Neural crest cell (in vitro differentiated cells): ENCODE measurements around the gene HOXA3. TPM values are rescaled to one million over a fixed set of nuclear protein-coding genes. Genes with fewer than 3 reads are reported as not detected.

Experiments used
- DNase-seq: peaks from one replicate; pipeline ENCODE4 v3.0.0; 2021; ENCODE audit warnings: low read depth, mixed read lengths, low spot score
- H3K27ac Mint-ChIP-seq: one replicate; pipeline ENCODE4 v1.8.0; 2021; ENCODE audit warnings: mild to moderate bottlenecking, mixed read lengths; ENCODE audit not compliant: unreplicated experiment
- H3K27me3 Mint-ChIP-seq: 2 replicates; pipeline ENCODE4 v1.8.0; 2021; ENCODE audit warnings: low read depth, mild to moderate bottlenecking, mixed read lengths
- H3K36me3 Mint-ChIP-seq: 2 replicates; pipeline ENCODE4 v1.8.0; 2021; ENCODE audit warnings: low read depth, mild to moderate bottlenecking, mixed read lengths
- H3K4me1 Mint-ChIP-seq: 2 replicates; pipeline ENCODE4 v1.8.0; 2021; ENCODE audit warnings: mixed read lengths
- H3K4me3 Mint-ChIP-seq: one replicate; pipeline ENCODE4 v1.8.0; 2021; ENCODE audit warnings: mild to moderate bottlenecking, mixed read lengths
- H3K9me3 Mint-ChIP-seq: 2 replicates; pipeline ENCODE4 v1.8.0; 2021; ENCODE audit warnings: mixed read lengths
- total RNA-seq: library from RNA; stranded (reverse); gene quantifications from 2 replicates; pipeline ENCODE4 v1.2.1, GENCODE V29; 2021
- TF ChIP-seq, protein P1 (sequence below): fragments of 200-600 bp; sonication (generic); conservative IDR thresholded peaks from 2 replicates; pipeline ENCODE4 v1.5.0; 2021; ENCODE audit warnings: antibody characterized with exemption, mild to moderate bottlenecking

Gene HOXA3
- total RNA-seq, 1 donor from 2014 or later = 10.6 TPM

DNA sequence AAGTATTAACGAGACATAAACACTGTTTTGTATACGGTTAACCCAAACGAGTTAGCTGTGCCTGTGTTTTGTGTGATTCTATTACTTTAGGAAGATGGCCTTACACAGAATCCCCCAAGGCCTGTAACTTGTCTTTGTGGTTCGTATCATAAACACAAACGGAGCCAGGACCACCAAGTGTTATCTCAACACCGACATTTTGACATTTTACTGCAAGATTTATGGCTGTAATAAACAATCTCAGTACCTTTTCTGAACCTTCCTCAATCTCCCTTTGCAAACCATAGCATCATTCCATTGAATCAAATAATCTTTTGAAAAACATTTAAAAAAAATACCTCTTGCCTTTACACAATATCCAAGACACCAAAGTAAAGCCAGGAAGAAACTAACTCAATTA lies 19.4 kb downstream of the HOXA3 start:
- DNase-seq = no peak
- Mint-ChIP-seq H3K4me1 (peaks cover 4% of the 10 kb centered on the region), H3K27ac (no peak overlapping the region), H3K9me3 (no peaks in the 10 kb centered on the region), H3K27me3 (peaks cover 94% of the 10 kb centered on the region), H3K36me3 (peaks cover 3% of the 10 kb centered on the region), H3K4me3 (peak overlapping the region; percentile 68)
- TF ChIP-seq, protein P1, sequence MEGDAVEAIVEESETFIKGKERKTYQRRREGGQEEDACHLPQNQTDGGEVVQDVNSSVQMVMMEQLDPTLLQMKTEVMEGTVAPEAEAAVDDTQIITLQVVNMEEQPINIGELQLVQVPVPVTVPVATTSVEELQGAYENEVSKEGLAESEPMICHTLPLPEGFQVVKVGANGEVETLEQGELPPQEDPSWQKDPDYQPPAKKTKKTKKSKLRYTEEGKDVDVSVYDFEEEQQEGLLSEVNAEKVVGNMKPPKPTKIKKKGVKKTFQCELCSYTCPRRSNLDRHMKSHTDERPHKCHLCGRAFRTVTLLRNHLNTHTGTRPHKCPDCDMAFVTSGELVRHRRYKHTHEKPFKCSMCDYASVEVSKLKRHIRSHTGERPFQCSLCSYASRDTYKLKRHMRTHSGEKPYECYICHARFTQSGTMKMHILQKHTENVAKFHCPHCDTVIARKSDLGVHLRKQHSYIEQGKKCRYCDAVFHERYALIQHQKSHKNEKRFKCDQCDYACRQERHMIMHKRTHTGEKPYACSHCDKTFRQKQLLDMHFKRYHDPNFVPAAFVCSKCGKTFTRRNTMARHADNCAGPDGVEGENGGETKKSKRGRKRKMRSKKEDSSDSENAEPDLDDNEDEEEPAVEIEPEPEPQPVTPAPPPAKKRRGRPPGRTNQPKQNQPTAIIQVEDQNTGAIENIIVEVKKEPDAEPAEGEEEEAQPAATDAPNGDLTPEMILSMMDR = no peak

DNA sequence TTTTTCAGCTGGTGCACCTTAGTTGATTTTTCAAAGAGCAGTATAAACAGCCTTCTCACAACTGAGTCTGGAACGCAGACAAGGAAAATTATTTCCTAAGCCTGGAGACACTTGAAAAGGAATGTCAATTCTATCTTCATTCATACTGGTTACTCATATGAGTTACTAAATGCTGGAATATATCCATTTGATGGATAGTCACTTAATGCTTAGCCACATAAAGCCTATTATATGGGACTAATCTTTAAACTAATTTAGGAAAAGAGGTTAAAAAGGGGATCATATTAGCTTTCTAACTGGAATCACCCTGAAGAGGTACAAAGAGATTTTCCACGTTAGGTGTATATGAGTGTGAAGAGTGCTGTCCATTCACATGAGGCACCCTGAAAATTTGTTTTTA lies 20.2 kb downstream of the HOXA3 start:
- H3K9me3 Mint-ChIP-seq = no peaks in the 10 kb centered on the region
- DNase-seq = no peak
- peaks cover 3% of the 10 kb centered on the region for H3K36me3 Mint-ChIP-seq
- TF ChIP-seq, protein P1 = no peak
- no peak overlapping the region for H3K27ac Mint-ChIP-seq
- H3K4me1 Mint-ChIP-seq = peaks cover 4% of the 10 kb centered on the region
- H3K27me3 Mint-ChIP-seq = peaks cover 94% of the 10 kb centered on the region
- peak overlapping the region; percentile 62 for H3K4me3 Mint-ChIP-seq

DNA sequence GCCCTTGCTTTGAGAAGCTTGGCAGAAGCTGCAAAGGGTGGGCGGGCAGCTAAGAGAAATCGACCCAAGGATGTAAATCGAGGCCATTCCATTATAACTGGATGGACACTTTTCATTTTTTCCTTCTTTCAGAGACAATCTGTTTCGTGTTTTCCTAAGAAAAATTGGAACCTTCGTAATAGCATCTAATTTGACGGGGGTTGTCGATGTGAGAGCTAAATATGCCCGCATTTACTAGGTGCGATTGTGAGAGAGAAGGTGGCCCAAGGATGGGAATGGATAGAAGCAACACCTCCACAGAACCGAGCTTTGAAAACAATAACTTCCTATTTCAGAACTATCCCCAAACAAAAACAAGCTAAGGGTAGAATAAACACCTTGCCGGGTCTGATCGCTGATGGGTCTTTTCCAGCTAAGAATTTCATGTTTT lies 21.0 kb downstream of the HOXA3 start:
- Mint-ChIP-seq H3K27ac (no peak overlapping the region), H3K27me3 (peaks cover 94% of the 10 kb centered on the region), H3K4me3 (peak overlapping the region; percentile 80), H3K36me3 (peaks cover 3% of the 10 kb centered on the region), H3K9me3 (no peaks in the 10 kb centered on the region), H3K4me1 (peaks cover 7% of the 10 kb centered on the region)
- TF ChIP-seq, protein P1 = no peak
- no peak for DNase-seq

DNA sequence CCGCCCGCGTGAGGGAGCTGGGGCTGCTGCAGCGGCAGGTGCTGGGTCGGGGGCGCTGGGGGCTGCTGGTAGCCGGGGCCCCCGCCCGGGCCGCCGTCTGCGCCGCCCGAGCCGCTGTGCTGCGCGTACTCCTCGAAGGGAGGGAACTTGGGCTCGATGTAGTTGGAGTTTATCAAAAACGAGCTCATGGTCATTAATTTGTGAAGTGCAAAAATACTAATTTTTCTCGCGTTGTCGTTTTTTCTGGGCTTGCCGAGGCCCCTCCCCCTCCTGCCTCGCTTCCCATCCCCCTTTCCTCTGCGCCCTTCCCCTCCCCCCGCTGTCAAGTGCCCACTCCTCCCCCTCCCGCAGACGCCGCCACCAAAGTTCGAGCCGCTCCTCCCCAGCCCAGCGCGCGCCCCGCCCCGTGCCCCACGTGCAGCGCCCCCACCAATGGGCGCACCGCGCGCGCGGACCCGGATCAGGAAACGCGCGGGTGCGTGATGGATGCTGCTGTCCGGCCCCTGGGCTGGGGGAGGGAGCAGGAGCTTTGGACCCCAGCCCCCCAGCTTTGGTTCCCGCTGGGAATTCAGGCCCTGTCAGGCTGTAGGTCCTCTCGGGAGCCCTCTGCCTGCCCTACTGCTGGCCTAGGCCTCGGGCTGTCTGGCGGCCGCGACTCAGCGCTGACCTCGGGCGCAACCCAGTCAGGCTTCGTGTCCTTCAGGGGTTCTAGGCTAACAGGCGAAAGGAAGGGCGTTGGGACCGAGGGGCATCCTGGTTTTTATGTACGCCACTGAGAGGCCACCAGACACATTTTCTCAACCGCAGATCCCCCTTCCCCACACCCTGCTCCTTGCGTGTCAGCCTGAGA lies 21.6 kb downstream of the HOXA3 start, which contains the start of gene HOXA4:
TSS of gene HOXA4 (minus strand) at position 218 of the 850 bp plus-strand sequence. CDS start at position 194, 24 bp downstream.
- DNase-seq = peak; percentile 64
- TF ChIP-seq, protein P1 = no peak
- Mint-ChIP-seq H3K4me3 (peak within 1 kb of the TSS; percentile 80), H3K9me3 (no peaks in the 10 kb centered on the region), H3K36me3 (peaks cover 3% of the 10 kb centered on the region), H3K27me3 (peaks cover 94% of the 10 kb centered on the region), H3K4me1 (peaks cover 7% of the 10 kb centered on the region), H3K27ac (no peak within 1 kb of the TSS)

DNA sequence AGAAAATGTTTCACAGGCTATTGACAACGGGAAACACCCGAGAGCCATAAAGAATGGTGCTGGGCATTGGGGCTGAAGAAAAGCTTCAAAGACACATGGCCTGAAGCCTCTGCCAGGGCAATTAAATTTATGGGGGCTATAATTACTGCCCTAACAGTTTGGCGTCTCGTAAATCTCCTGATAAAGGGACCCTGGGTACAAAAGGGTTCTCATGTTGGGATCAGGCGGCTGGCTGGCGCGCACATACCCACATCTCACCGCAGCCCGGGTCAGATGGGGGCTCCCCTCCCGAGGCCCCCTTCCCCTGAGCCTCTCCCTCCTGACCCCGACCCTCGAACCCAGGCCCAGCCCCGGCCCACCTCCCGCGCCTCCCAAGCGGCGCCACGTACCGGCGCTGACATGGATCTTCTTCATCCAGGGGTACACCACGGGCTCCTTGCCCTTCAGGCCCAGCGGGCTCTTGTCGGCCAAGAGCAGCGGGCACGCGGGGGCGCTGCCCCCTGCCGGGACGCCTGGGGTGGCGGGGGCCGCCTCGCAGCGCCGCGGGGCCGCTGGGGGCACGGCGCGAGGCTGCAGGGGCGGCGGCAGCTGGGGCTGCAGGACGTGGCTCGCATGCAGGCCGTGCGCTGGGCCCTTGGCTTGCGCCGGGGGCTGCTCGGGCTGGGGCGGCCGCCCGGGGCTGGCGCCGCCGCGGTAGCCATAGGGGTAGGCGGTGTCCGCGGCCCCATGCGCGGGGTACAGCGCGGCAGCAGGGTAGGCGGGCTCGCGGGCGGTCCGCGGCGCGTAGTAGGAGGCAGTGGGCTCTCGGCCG lies 22.4 kb downstream of the HOXA3 start:
- peaks cover 94% of the 10 kb centered on the region for H3K27me3 Mint-ChIP-seq
- TF ChIP-seq, protein P1 = no peak
- H3K4me1 Mint-ChIP-seq = peaks cover 7% of the 10 kb centered on the region
- no peak overlapping the region for H3K27ac Mint-ChIP-seq
- no peak for DNase-seq
- peak overlapping the region; percentile 68 for H3K4me3 Mint-ChIP-seq
- H3K36me3 Mint-ChIP-seq = peaks cover 3% of the 10 kb centered on the region
- H3K9me3 Mint-ChIP-seq = no peaks in the 10 kb centered on the region
